GM18951 (cell line): ENCODE data around the gene AKNAD1.

Experiments used
- POLR2A ChIP-seq: IDR thresholded peaks from 4 replicates; pipeline ENCODE4 v1.6.1; 2011; ENCODE audit warnings: mild to moderate bottlenecking; ENCODE audit not compliant: insufficient read length, insufficient read depth; ENCODE audit errors: extremely low read depth
- in situ Hi-C: fragments of 300-500 bp; cut with MboI; formaldehyde crosslinking; loops from one replicate; pipeline ENCODE4 v1.12.0; 2022; ENCODE audit warnings: low sequenced_read_pairs, mixed read lengths, inconsistent platforms; ENCODE audit not compliant: unreplicated experiment

Gene AKNAD1

GRCh38 chr1:108880850-108881249 is 24.0 kb upstream of the AKNAD1 start:
- in situ Hi-C loops: no loop called here
- no peak for TF ChIP-seq POLR2A

DNA sequence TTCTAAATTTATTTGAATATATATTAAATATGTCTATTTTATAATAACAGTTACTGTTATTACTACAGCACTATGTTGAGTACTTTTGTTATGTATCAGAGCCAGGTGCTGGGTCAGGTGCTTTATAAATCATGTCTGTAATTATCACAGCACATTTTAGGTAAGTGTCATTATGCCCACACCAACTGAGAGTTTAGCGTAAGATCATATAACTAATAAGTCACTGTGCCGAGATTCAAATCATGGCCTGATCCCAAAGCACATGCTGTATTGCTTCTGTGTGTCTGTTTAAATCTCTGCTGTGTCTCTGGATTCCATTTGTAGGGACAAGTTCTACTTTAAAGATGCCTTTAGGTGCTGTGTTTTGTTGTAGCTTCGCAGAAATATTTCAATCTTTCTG is 21.8 kb upstream of the AKNAD1 start:
- in situ Hi-C loops: no loop called here
- no peak for TF ChIP-seq POLR2A

GRCh38 chr1:108878160-108878469 is 21.2 kb upstream of the AKNAD1 start:
- in situ Hi-C loops: no loop called here
- TF ChIP-seq POLR2A: no peak

DNA sequence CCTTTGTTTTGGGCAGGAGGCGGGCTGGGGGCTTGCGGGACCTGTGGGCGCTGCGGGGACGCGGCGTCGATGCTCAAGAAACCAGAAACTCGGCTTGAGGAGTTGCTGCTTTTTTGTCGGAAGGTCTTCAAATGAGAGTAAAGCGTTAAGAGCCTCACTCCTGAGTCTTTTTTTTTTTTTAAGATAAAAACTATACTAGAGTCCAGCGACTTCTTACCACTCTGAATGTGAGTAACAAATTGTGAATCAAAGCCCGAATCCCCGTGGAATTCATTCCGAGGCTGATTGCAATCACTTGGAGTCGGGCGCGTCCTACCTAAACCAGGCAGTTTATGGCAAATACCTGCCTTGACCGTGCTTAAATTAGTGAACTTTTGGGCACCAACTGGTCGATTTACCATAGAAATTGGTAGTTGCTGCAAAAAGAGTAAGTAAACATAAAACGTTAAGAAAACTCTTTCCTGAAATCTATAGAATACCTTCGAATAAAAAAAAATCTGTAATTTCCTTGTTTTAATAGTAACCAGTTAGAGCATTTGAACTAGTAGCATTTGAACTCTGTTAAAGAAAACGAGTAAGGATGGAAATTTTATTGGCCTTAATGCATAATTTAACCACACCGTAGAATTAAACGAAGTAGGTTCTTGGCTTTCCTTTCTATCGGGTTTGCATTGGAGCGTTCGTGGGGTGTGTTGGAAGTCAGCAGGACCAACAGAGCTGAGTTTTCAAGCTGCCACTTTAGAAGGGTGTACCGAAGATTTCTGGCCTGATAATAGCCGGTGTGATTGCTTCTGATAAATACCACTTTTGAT is 20.7 kb upstream of the AKNAD1 start:
- TF ChIP-seq POLR2A: no peak
- in situ Hi-C loops: no loop called here

DNA sequence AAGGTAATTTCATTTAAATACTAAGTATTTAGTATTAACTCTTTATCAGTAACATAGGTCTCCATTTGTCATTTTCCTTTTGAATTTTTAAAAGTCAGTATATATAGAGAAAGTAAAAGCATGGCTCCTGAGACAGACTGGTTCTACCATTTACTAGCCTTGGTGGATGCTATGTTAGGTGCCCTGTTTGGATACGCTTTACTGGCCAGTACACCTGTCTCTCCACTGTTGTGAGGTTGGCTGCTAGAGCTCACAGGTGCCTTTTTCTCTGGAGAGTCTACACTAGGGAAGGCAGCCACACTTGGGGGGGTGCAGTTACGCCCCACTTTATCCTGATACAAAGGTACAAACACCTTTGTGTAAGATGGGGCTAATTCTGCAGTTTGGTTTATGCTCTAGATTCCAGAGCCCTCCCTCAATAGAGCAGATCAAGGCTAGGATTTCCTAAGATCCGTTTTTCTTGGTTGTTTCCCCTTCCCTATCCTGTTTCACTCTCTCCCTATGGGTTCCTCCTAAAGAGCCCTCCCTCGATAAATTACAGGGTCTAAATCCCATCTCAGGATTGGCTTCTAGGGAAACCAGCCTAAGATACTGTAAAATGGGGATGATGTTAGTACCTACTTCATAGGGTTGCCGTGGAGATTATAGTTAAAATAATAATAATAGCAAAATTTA is 14.3 kb upstream of the AKNAD1 start:
- no peak for TF ChIP-seq POLR2A
- in situ Hi-C loops: no loop called here

GRCh38 chr1:108865316-108865910 is 8.5 kb upstream of the AKNAD1 start:
- no peak for TF ChIP-seq POLR2A
- in situ Hi-C loops: no loop called here

DNA sequence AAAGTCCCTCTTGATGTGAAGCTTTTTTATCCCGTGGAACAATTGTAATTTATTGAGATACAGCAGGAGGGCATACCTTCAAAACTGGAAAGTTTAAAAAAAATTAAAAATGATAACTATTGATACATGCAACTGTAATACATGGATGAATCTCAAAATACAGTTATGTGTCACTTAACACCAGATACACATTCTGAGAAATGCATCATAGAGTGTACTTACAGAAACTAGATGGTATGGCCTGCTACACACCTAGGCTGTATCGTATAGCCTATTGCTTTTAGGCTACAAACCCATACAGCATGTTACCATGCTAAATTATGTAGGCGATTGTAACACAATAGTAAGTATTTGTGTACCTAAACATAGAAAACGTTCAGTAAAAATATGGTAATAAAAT is 7.1 kb upstream of the AKNAD1 start:
- no peak for TF ChIP-seq POLR2A
- in situ Hi-C loops: no loop called here

GRCh38 chr1:108862698-108863477 is 6.0 kb upstream of the AKNAD1 start:
- TF ChIP-seq POLR2A: no peak
- in situ Hi-C loops: no loop called here

DNA sequence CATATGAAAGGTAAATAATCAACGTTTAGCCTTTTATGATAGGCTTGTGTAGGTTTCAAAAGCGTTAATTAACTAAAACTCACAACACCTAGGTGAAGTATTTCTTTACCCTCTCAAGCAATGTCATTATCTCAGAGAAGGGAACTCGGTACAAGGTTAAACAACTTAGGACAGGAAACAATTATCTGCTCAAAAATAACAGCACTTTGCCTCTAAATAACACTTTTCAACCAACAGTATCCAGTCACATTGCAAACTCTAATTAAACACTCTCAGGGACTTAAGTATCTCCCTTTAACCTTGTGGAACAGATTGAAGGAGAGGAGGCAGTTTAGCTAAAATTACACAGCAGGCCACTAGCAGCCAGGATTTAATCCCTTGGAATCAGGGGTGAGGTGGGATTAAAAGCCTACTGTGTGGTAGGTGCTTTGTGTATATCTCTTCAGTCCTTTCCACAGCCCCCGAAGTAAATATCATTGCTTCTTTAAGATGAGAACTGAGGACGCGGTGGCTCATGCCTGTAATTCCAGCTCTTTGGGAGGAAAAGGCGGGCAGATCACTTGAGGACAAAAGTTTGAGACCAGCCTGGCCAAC is 5.2 kb upstream of the AKNAD1 start:
- in situ Hi-C loops: no loop called here
- no peak for TF ChIP-seq POLR2A

- no peak for TF ChIP-seq POLR2A
- in situ Hi-C loops: no loop called here
Measured at GRCh38 chr1:108861566-108861965, 4.7 kb upstream of the AKNAD1 start.

DNA sequence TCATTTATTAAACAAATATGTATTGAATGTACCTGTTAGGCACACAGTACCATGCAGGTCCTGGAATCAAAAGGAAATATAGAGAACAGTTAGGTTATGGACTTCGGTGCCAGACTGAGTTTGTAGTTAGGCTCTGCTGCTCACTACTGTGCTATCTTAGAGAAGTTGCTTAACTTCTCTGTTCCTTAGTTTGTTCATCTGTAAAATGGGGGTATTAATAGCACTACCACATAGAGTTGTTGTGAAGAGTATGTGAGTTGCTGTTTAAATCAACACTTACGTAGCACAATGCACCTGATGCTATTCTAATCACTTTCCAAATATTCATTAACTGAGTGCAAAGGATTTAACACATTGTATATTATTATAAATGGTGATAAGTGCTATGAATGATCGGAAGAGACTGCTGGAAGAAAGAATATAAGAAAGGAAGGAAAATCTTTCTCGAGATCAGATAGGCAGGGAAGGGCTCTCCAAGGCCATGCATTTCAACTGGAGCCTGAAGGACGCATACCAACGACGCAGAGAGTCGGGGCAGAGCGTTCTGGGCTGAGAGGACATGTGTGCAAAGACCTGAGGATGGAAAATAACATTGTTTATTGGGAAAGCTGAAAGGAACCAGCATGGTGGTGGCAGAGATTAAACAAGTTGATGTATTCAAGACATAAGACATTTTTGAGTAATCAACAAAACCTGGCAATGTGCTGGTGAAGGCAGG is 3.5 kb upstream of the AKNAD1 start:
- TF ChIP-seq POLR2A: no peak
- in situ Hi-C loops: no loop called here

DNA sequence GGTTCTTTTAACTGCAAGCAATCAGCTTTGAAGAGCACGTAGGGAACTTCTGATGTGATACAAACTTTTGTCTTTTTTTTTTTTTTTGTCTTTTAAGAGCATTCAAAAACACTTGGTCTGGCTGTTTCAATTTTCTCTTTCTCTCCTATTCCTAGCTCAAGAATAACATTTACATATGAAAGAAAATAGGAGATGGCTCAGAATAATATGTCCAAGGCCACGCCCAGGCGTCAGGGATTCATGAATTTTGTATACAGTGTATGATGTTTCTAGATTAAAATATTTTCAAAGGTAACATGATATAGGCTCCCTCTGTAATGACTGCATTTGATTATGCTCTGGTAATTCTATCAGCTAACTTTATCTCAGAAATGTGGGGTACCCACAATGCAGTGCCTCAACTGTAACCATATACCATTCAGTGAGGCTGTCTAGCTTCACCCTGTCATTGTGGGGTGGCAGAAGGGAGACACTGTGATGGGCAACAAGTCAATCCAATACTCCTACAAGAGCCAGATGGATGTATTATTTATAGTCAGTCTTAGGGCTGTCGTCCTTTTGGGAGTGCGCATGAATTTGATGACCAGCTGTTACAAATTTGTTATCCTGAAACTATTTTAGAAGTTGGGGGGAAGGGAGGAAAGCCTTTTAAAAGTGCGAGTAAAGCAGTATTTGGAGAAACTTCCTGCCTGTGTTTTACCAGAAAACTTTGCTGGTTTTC is 1.5 kb upstream of the AKNAD1 start:
- no peak for TF ChIP-seq POLR2A
- in situ Hi-C loops: no loop called here
